SKM-1 treated with dmso at 0.1 percent for 144 hours (cell line): ENCODE results near the gene RNF151.
"Not testable (repeated sequence)": the region's sequence is repeated elsewhere in the genome, so short reads cannot be mapped to it uniquely, and the experiment has no call there.

Source experiments
- DNase-seq: peaks from one replicate; lab custom pipeline; 2025; ENCODE audit not compliant: unreplicated experiment; lab: John Stamatoyannopoulos, UW

Gene RNF151

GRCh38 chr16:1938910-1939309 lies 27.7 kb upstream of the RNF151 start:
- DNase-seq: no peak

DNA sequence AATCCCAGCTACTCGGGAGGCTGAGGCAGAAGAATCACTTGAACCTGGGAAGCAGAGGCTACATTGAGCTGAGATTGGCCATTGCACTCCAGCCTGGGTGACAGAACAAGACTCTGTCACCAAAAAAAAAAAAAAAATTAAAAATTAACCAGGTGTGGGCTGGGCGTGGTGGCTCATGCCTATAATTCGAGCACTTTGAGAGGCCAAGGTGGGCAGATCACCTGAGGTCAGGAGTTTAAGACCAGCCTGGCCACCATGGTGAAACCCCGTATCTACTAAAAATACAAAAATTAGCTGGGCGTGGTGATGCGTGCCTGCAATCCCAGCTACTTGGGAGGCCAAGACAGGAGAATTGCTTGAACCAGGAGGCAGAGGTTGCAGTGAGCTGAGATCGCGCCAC lies 26.8 kb upstream of the RNF151 start:
- DNase-seq: not testable (repeated sequence)

GRCh38 chr16:1940273-1941161 lies 26.1 kb upstream of the RNF151 start:
- DNase-seq: no peak

GRCh38 chr16:1941162-1942046 lies 25.3 kb upstream of the RNF151 start:
- DNase-seq: peak; percentile 46

- DNase-seq: peak; percentile 89
Measured at GRCh38 chr16:1942047-1942809, 24.4 kb upstream of the RNF151 start.

DNA sequence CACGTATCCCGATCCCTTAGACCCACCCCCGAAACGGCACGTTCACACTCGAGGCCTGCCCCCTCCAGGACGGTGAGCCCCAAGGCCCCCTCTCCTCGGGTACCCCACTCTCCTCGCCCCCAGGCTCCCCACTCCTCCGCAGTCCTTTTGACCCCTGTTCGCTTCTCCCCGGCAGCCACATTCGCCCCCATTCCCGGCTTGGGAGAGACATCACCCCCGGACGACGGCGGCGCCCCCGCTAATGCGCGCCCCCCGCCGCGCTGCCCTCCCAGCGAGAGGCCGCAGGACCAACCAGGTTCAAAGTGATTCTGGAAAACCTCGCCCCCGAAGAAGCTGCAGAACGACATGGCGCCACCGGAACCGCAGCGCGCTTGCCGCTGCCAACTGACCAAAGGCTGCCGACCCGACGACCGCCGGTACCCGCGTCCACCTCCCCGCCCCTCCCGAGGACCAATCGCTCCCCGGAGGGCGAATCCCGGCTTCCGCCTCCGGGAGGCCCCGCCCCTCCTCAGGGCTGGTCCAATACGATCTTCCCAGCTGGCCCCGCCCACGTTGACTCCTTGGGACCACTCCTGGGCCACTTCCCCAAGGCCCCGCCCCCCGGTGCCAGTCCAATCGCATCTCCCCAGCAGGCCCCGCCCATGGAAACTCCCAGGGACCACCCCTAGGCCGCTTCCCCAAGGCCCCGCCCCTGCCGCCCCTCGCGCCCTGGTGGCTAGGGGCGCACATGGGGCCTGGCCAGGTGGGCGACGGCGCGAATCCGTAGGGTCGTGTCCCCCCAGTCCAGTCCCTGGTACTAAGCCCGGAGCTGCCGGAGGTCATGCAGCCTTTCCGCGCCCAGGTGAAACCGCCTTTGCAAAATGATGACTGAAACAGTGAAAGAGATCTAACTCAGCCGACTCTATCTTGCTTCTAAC lies 23.6 kb upstream of the RNF151 start, which contains the start of gene MSRB1:
Gene MSRB1 (minus strand): TSS at position 390 of the 917 bp plus-strand sequence. CDS start 43 bp downstream, at position 347.
- DNase-seq: peak; percentile 99

DNA sequence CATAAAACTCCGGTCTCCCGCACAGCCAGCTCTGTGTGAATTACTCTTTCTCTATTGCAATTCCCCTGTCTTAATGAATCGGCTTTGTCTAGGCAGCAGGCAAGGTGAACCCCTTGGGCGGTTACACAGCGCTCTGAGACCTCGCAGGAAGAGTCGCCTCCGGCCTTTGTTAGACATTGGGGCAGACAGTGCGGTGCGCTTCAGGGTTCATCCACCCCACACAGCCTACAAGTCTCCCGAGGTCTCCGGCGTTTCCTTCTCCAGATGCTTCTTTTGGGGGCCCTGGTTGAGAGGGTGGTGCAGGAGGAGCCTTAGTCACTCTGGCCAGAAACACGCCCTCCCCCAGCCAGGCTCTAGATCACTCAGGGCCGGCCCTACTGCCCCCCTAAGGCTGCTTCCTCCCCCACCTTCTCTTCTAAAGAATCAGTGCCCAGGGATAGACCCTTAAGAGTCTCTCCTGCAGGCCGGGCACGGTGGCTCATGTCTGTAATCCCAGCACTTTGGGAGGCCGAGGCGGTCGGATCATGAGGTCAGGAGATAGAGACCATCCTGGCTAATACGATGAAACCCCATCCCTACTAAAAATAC lies 21.9 kb upstream of the RNF151 start:
- DNase-seq: no peak

- DNase-seq: no peak
Measured at GRCh38 chr16:1945559-1946391, 20.9 kb upstream of the RNF151 start.

GRCh38 chr16:1946495-1947368 lies 19.9 kb upstream of the RNF151 start:
- no peak for DNase-seq

DNA sequence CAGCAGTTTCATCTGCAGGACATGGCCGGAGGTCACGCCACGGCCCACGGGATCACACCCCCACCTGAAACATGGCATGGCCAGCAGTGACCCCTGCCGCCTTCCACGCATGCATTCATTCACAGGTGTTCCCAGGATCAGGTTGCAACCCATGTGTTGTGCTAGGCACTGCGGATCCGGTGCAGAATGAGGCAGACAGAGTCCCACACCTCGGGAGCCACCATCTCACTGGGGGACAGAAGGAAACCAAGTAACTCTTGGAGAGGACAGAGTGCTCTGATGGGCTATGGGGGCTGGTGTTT lies 19.3 kb upstream of the RNF151 start:
- no peak for DNase-seq

DNA sequence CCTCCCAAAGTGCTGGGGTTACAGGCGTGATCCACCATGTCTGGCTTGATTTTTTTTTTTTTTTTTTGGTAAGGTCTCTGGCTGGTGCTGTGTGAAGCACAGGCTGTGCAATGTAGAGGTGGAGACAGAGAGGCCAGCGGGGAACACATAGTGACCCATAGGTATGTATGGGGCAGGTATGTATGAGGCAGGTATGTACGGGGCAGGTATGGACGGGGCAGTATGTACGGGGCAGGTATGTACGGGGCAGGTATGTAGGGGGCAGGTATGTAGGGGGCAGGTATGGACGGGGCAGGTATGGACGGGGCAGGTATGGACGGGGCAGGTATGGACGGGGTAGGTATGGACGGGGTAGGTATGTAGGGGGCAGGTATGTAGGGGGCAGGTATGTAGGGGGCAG lies 17.1 kb upstream of the RNF151 start:
- no peak for DNase-seq

DNA sequence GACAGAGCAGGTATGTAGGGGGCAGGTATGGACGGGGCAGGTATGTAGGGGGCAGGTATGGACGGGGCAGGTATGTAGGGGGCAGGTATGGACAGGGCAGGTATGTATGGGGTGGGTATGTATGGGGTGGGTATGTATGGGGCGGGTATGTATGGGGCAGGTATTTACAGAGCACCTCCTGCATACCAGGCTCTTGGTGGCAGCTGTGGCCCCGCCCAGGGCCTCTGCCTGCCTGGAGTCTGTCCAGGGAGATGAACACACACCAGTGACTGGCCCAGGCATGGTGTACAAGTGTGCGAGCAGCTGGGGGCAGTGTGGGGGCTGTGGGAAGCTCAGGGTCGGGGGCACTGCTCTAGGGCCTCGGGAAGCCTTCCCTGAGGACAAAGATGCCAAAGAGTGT lies 16.6 kb upstream of the RNF151 start:
- no peak for DNase-seq

GRCh38 chr16:1950559-1950958 lies 16.1 kb upstream of the RNF151 start:
- no peak for DNase-seq

DNA sequence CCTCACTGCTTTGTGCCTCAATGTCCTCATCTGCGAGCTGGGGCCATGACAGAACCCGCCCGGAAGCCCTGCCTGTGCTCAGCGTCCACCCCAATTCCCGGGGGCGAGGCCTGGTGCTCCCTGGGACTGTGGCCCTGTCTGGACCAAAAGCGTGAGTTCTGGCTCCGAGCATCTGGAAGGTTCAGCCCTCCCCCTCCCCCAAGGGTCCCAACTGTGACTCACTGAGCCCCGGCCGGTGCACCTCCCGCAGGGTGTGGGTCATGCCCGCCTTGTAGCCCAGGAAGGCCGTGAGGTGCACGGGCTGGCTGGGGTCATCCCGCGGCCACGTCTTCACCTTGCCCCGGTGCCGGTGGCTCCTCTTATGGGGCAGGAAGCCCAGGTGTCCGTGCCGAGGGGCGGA lies 12.9 kb upstream of the RNF151 start:
- no peak for DNase-seq

DNA sequence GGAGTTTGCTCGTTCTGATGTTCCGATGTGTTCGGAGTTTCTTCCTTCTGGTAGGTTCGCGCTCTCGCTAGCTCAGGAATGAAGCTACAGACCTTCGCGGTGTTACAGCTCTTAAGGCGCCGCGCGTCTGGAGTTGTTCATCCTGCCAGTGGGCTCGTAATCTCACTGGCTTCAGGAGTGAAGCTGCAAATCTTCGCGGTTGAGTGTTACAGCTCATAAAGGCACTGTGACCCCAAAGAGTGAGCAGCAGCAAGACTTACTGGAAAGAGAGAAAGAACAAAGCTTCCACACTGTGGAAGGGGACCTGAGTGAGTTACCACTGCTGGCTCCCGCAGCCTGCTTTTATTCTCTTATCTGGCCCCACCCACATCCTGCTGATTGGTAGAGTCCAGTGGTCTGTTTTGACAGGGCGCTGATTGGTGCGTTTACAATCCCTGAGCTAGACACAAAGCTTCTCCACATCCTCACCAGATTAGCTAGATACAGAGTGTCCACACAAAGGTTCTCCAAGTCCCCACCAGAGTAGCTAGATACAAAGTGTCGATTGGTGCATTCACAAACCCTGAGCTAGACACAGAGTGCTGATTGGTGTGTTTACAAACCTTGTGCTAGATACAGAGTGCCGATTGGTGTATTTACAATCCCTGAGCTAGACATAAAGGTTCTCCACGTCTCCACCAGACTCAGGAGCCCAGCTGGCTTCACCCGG lies 9.1 kb upstream of the RNF151 start:
- DNase-seq: not testable (repeated sequence)

DNA sequence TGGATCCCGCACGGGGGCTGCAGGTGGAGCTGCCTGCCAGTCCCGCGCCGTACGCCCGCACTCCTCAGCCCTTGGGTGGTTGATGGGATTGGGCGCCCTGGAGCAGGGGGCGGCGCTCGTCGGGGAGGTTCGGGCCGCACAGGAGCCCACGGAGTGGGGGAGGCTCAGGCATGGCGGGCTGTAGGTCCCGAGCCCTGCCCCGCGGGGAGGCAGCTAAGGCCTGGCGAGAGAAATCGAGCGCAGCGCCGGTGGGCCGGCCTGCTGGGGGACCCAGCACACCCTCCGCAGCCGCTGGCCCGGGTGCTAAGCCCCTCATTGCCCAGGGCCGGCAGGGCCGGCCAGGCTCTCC lies 8.5 kb upstream of the RNF151 start:
- DNase-seq: not testable (repeated sequence)

DNA sequence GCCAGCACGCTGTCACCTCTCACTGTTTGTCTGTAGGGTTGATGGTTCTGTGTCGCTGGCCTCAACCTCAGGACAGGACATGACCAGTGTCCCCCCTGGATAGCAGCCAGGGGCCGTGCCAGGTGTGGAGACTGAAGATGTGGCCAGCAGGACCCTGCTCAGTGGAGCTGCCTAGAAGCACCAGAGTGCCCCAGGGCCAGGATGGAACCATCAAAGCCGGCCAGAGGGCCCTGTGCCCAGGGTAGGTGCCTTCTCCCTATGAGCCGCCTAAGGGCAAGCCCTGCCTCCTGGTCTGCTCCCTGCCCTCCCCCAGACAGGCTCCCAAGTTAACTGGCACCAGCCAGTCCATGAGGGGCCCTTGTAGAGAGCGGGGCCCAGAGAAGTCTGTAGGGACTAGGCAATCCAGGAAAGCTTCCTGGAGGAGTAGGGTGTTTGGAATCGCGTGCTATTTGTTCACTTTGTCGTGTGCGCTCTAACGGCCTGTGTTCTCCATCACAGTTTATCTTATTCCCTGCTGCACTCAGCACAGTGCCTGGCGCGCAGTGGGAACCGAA lies 7.9 kb upstream of the RNF151 start:
- no peak for DNase-seq
